ENCODE results near the gene ZNF763.

Gene ZNF763

GRCh38 chr19:11963566-11964355 lies 1.1 kb upstream of the ZNF763 start:
- TF ChIP-seq, protein P1, sequence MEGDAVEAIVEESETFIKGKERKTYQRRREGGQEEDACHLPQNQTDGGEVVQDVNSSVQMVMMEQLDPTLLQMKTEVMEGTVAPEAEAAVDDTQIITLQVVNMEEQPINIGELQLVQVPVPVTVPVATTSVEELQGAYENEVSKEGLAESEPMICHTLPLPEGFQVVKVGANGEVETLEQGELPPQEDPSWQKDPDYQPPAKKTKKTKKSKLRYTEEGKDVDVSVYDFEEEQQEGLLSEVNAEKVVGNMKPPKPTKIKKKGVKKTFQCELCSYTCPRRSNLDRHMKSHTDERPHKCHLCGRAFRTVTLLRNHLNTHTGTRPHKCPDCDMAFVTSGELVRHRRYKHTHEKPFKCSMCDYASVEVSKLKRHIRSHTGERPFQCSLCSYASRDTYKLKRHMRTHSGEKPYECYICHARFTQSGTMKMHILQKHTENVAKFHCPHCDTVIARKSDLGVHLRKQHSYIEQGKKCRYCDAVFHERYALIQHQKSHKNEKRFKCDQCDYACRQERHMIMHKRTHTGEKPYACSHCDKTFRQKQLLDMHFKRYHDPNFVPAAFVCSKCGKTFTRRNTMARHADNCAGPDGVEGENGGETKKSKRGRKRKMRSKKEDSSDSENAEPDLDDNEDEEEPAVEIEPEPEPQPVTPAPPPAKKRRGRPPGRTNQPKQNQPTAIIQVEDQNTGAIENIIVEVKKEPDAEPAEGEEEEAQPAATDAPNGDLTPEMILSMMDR (IDR thresholded peaks at IDR 0.05; ENCODE audit: extremely low read depth, missing control alignments), result peak; percentile 76

DNA sequence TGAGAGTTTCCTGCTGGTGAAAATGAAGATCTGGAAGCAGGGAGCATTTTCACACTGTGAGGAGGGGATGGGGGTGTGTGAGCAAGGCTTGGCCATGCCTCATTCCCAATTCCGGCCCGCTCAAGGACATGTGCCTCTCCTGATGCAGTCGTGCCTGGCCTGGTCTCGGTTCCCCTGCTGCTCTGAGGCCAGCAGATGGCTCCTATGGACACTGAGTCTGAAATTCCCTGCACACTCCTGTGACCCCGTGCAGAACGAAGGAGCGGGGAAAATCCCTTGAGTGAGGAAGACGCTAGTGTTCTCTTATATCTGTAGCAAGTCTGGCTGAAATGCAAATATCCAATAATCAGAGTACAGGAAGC lies 363 bp upstream of the ZNF763 start:
- no peak for DNase-seq (ENCODE audit: low spot score)

More at GRCh38 chr19:11963566-11964355, 1.1 kb upstream of the ZNF763 start:
- peak; percentile 74 for DNase-seq (ENCODE audit: low spot score)

GRCh38 chr19:11970174-11970573 lies 5.3 kb downstream of the ZNF763 start:
- no peak for DNase-seq (ENCODE audit: low spot score)

More for the DNA sequence above, 363 bp upstream of the ZNF763 start:
- TF ChIP-seq, protein P1 (IDR thresholded peaks at IDR 0.05; ENCODE audit: extremely low read depth, missing control alignments), result no peak

DNA sequence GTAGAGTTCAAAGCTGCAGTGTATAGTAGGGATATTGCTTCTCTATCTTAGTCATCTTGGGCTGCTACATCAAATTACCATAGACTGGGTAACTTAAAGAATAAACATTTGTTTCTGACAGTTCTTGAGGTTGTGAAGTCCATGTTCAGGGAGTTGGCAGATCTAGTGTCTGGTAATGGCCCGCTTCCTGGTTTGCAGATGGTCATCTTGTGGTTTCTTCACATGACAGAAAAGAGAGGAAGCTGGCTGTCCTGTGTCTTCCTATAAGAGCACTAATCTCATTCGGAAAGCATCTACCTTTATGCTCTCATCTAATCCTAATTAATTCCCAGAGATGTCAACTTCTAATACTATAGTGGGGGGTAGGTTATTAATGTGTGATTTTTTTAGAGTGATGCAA lies 6.2 kb downstream of the ZNF763 start:
- DNase-seq (ENCODE audit: low spot score), result no peak
- TF ChIP-seq, protein P1 (IDR thresholded peaks at IDR 0.05; ENCODE audit: extremely low read depth, missing control alignments), result no peak

More at GRCh38 chr19:11970174-11970573, 5.3 kb downstream of the ZNF763 start:
- TF ChIP-seq, protein P1 (IDR thresholded peaks at IDR 0.05; ENCODE audit: extremely low read depth, missing control alignments), result no peak

DNA sequence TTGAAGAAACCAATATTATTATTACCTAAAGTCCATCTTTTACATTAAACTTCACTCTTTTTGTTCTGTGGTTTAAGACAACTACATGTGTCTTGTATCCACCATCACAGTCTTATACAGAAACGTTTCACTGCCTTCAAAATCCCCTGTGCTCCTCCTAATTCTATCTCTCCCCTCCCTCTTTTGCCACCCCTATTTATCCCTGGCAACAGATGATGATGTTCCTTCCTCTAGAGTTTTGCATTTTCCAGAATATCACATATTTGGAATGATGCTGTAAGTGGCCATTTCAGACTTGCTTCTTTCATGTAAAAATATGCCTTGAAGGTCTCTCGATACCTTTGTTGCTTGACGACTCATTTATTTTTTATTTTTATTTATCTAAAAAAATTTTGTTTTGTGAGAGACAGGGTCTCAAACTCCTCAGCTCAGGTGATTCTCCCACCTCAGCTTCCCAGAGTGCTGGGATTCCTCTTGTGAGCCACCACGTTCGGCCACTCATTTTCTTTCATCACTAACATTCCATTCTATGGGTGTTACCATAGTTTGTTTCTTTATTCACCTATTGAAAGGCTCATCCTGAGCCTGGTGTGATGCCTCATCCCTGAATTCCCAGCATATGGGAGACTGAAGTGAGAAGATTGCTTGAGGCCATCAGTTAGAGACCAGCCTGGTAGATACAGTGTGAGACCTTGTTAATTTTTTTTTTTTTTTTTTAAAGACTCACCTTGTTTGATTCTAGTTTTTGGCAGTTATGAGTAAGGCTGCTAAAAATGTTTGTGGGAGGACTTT lies 8.4 kb downstream of the ZNF763 start:
- TF ChIP-seq, protein P1 (IDR thresholded peaks at IDR 0.05; ENCODE audit: extremely low read depth, missing control alignments), result no peak
- no peak for DNase-seq (ENCODE audit: low spot score)

- DNase-seq (ENCODE audit: low spot score), result no peak
- TF ChIP-seq, protein P1 (IDR thresholded peaks at IDR 0.05; ENCODE audit: extremely low read depth, missing control alignments), result no peak
These were observed 13.8 kb downstream of the ZNF763 start for GRCh38 chr19:11978492-11979100.

DNA sequence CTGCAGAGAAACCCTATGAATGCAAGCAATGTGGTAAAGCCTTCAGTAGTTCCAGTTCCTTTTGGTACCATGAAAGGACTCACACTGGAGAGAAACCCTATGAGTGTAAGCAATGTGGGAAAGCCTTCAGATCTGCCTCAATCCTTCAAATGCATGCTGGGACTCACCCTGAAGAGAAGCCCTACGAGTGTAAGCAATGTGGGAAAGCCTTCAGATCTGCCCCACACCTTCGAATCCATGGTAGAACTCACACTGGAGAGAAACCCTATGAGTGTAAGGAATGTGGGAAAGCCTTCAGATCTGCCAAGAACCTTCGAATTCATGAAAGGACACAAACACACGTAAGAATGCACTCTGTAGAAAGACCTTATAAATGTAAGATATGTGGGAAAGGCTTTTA lies 14.7 kb downstream of the ZNF763 start:
- DNase-seq (ENCODE audit: low spot score), result no peak
- TF ChIP-seq, protein P1 (IDR thresholded peaks at IDR 0.05; ENCODE audit: extremely low read depth, missing control alignments), result no peak
